Activated CD4-positive, alpha-beta T cell treated with anti-CD3 and anti-CD28 coated beads for 36 hours (primary cell): Measurements from ENCODE around the gene TTC7B. TPM values are rescaled to one million over a fixed set of nuclear protein-coding genes. Genes with fewer than 3 reads are reported as not detected.
A peak's percentile ranks its signal among the peaks of the same experiment; 100 is the strongest.

Experiments
- ATAC-seq: fragments of 200-7000 bp; cut with Tn5 transposase; one replicate; pipeline ENCODE4 v1.10.0; 2021; ENCODE audit warnings: mild to moderate bottlenecking, moderate library complexity
- CTCF ChIA-PET: fragments of 350-600 bp; sonication (Branson Sonifier 250); formaldehyde crosslinking; loops from one replicate; lab custom pipeline; 2021; ENCODE audit warnings: antibody characterized with exemption; lab: Charles Lee
- POLR2A ChIA-PET: fragments of 350-600 bp; sonication (Branson Sonifier 250); formaldehyde crosslinking; loops from one replicate; lab custom pipeline; 2021; ENCODE audit warnings: antibody characterized with exemption, inconsistent platforms; lab: Charles Lee
- DNase-seq: peaks from one replicate; pipeline ENCODE4 v3.0.0-alpha.2; 2020
- H3K27ac Mint-ChIP-seq: one replicate; pipeline ENCODE4 v1.8.0; 2021; ENCODE audit warnings: mixed read lengths
- H3K27me3 Mint-ChIP-seq: one replicate; pipeline ENCODE4 v1.8.0; 2021; ENCODE audit warnings: mixed read lengths
- H3K36me3 Mint-ChIP-seq: one replicate; pipeline ENCODE4 v1.8.0; 2021; ENCODE audit warnings: low read depth, mixed read lengths
- H3K4me1 Mint-ChIP-seq: one replicate; pipeline ENCODE4 v1.8.0; 2021; ENCODE audit warnings: mixed read lengths
- H3K4me3 Mint-ChIP-seq: one replicate; pipeline ENCODE4 v1.8.0; 2021; ENCODE audit warnings: mild to moderate bottlenecking, moderate library complexity, mixed read lengths
- H3K9me3 Mint-ChIP-seq: one replicate; pipeline ENCODE4 v1.8.0; 2021; ENCODE audit warnings: low read depth, mixed read lengths
- intact Hi-C, 2 experiments: fragments of 100-400 bp; cut with DNase I in 1 of 2; cut with micrococcal nuclease in 1 of 2; formaldehyde crosslinking; loops; one replicate each; pipeline versions ENCODE4 v1.14.2 to v1.15.1; 2022 to 2024; cut with DNase I, micrococcal nuclease
- total RNA-seq, 2 experiments: library from RNA; stranded (reverse); gene quantifications; one replicate each; pipeline ENCODE4 v1.2.3, GENCODE V29; 2021

Gene TTC7B
- total RNA-seq, 2 experiments from 2014 or later, result 5.8 to 8.2 TPM

DNA sequence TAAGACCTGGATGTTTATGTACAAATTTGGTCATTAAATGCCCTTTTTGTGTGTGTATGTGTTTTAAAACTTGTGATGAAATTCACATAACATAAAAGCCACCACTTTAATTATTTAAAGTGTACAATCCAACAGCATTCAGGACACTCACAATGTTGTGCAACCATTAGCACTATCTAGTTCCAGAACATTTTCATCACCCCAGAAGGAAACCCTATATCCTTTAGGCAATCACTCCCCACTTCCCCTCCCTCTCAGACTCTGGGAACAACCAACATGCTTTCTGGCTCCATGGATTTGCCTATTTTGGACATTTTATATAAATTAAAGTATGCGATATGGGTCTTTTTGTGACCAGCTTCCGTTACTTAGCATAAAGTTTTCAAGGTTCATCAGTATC is 124.6 kb downstream of the TTC7B start:
- ChIA-PET CTCF (interaction anchor here (0.6 to 0.9 kb wide), 4 partner anchors 12 to 303 kb away, joined by 3 read pairs; no protein-coding TSS in a partner anchor), POLR2A (no interaction called here)
- Mint-ChIP-seq H3K4me1 (no peaks in the 10 kb centered on the region), H3K9me3 (no peaks in the 10 kb centered on the region), H3K27ac (no peak overlapping the region), H3K27me3 (no peaks in the 10 kb centered on the region), H3K4me3 (no peak overlapping the region), H3K36me3 (no peaks in the 10 kb centered on the region)
- intact Hi-C loops, result no loop called here
- DNase-seq (no peak), ATAC-seq (no peak)

DNA sequence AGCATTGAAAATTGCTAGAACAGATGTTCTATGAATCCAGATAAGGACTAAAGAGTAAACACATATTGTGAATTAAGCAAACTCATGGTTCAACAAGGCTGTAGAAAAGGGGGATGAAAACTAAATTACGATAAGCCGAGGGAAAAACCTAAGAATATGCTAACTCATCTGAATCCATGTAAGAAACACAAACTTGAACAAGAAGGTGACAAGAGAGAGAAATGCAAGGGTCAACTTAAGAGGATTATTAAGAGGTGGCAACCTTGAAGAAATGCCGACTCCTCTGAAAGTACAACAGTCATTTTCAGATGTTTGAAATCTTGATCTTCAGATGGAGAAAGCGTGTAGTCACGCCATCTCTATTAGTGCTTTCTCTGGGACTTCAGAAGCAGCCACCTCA is 128.6 kb downstream of the TTC7B start:
- H3K27me3 Mint-ChIP-seq, result no peaks in the 10 kb centered on the region
- CTCF ChIA-PET, result interaction anchor here (0.5 to 1.0 kb wide), 2 partner anchors 9 to 485 kb away, joined by 3 to 4 read pairs; no protein-coding TSS in a partner anchor
- DNase-seq (no peak), ATAC-seq (no peak)
- POLR2A ChIA-PET, result no interaction called here
- no peaks in the 10 kb centered on the region for H3K4me1 Mint-ChIP-seq
- no peak overlapping the region for H3K4me3 Mint-ChIP-seq
- no peaks in the 10 kb centered on the region for H3K36me3 Mint-ChIP-seq
- H3K27ac Mint-ChIP-seq, result no peak overlapping the region
- intact Hi-C loops, result loop anchor here in 1 of 2 experiments (5.0 kb wide), 1 partner anchor 1065 kb away; no protein-coding TSS in a partner anchor
- no peaks in the 10 kb centered on the region for H3K9me3 Mint-ChIP-seq

DNA sequence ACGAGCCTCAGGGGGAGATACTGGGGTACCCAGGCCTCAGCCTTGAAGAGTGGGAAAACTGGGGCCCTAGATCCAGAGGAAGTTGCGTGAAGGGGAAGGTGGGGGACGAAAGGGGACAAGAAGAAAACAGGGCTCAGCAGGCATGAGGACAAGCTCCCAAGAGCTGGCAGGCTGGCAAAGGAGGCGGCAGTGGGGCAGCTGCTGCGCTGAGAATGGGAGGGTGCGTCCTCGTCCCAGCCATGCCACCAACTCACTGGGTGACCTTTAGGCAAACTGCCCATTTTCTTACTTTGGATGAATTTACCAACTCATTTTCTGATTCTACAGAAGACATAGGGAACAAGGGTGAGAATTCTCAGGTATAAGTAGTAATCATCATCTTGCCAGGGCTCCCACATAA is 133.6 kb downstream of the TTC7B start:
- peaks cover 19% of the 10 kb centered on the region for H3K4me1 Mint-ChIP-seq
- DNase-seq (no peak), ATAC-seq (no peak)
- no peaks in the 10 kb centered on the region for H3K9me3 Mint-ChIP-seq
- CTCF ChIA-PET, result no interaction called here
- H3K36me3 Mint-ChIP-seq, result no peaks in the 10 kb centered on the region
- H3K4me3 Mint-ChIP-seq, result no peak overlapping the region
- H3K27ac Mint-ChIP-seq, result no peak overlapping the region
- intact Hi-C loops, result no loop called here
- no peaks in the 10 kb centered on the region for H3K27me3 Mint-ChIP-seq
- POLR2A ChIA-PET, result interaction anchor here (0.7 kb wide), 1 partner anchor 357 kb away, joined by 4 read pairs; no protein-coding TSS in a partner anchor

DNA sequence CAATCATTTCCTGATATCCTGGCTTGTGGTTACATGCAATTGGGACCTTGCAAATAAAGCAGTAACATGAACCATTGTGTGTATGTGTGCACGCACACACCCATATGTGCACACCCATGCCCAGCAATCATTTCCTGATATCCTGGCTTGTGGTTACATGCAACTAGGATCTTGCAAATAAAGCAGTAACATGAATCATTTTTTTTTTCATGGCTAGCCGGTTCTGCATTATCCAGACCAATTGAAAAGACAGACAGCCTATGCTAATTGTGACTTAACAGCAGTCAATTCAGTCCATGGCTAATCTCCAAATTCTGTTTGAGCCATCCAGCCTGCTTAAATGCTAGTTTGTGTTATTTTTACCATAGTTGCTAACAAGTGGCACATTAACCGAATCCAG is 134.3 kb downstream of the TTC7B start:
- intact Hi-C loops, result no loop called here
- POLR2A ChIA-PET, result interaction anchor here (0.7 kb wide), 1 partner anchor 357 kb away, joined by 4 read pairs; no protein-coding TSS in a partner anchor
- H3K4me3 Mint-ChIP-seq, result no peak overlapping the region
- no peaks in the 10 kb centered on the region for H3K36me3 Mint-ChIP-seq
- ATAC-seq (no peak), DNase-seq (no peak)
- no peak overlapping the region for H3K27ac Mint-ChIP-seq
- no peaks in the 10 kb centered on the region for H3K27me3 Mint-ChIP-seq
- peaks cover 26% of the 10 kb centered on the region for H3K4me1 Mint-ChIP-seq
- no peaks in the 10 kb centered on the region for H3K9me3 Mint-ChIP-seq
- CTCF ChIA-PET, result no interaction called here

DNA sequence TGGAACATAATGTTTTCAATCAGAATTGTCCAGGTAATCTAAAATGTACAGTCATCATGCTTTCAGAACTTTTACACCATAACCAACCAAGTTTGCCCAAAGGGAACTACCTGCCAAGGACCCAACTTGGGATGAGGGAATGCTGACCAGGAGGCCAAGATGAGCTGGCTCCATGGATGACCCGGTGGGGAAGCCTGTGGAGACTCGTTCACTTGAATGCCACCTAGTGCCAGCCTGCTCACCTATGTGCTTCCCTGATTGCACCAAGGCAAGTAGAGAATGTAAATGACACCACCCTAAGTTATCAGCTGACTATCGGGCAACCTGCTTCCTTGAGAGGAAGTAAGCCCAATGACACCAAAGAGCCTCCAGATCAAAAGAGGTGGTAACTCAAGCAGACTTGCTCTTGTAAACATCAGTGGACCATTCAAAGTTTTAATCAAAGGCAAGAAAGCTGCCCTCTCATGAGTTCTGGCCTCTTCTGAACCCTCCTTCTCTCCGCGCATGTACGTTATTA is 137.3 kb downstream of the TTC7B start:
- POLR2A ChIA-PET, result no interaction called here
- H3K27ac Mint-ChIP-seq, result peak overlapping the region; percentile 51

DNA sequence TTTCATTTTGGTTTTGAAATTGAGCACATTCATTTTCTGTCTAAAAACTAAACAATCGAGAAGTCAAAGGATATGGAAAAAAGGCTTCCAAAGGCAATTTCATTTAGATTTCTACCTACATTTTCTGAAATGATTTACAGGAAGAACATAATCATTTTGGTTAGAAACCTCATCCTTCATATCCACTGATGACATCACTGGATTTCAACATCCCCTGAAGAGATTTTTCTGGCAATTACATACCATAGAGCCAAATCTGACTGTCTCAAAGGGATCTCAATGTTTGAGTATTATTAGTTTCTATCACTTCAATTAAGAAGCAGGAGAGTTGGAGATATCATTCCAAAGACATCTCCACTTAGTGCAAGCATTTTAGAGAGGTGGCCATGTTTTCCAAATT is 137.8 kb downstream of the TTC7B start:
- Mint-ChIP-seq H3K4me3 (no peak overlapping the region), H3K27ac (peak overlapping the region; percentile 89)
- CTCF ChIA-PET, result no interaction called here

More for the DNA sequence above, 137.3 kb downstream of the TTC7B start:
- Mint-ChIP-seq H3K4me3 (no peak overlapping the region), H3K4me1 (peaks cover 38% of the 10 kb centered on the region), H3K36me3 (no peaks in the 10 kb centered on the region), H3K9me3 (no peaks in the 10 kb centered on the region), H3K27me3 (no peaks in the 10 kb centered on the region)
- DNase-seq (no peak), ATAC-seq (no peak)
- intact Hi-C loops, result loop anchor here (2.0 to 5.0 kb wide), 3 partner anchors 80 to 297 kb away; no protein-coding TSS in a partner anchor
- CTCF ChIA-PET, result interaction anchor here (0.6 kb wide), 1 partner anchor 50 kb away, joined by 3 read pairs; no protein-coding TSS in a partner anchor

DNA sequence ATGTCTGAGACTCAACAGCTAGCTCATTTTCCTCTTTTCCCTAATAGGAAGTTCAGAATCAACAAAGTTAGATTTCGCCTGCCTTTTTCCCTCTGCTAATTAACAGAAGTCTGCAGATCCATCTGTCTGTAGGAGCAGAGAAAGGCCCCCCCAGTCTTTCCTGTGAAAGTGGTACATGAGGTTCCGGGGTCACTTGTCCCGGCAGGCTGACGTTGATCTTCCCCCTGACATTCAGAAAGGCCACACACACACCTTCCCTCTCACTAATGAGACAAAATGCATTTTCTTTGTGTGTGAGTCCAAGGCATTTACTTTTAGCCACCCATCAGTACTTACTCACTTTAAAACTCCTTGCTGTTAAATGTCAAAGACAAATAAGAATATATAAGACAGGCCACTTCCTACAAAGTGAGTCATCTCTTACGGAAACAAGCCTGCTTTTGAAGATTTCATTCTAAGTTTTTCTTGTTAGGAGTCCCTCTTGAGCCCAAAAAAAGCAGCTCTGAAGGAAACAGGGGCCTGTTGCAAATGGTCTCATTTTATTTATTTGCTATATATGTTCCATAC is 138.7 kb downstream of the TTC7B start:
- peak overlapping the region; percentile 89 for H3K27ac Mint-ChIP-seq
- ChIA-PET CTCF (interaction anchor here (1.7 kb wide), 1 partner anchor 20 kb away, joined by 3 read pairs; no protein-coding TSS in a partner anchor), POLR2A (no interaction called here)
- peak; percentile 23 for DNase-seq
- peak overlapping the region; percentile 33 for H3K4me3 Mint-ChIP-seq
- no peaks in the 10 kb centered on the region for H3K36me3 Mint-ChIP-seq
- ATAC-seq, result peak; percentile 93
- no peaks in the 10 kb centered on the region for H3K9me3 Mint-ChIP-seq
- intact Hi-C loops, result loop anchor here (2.0 to 5.0 kb wide), 4 partner anchors 19 to 295 kb away; no protein-coding TSS in a partner anchor
- peaks cover 38% of the 10 kb centered on the region for H3K4me1 Mint-ChIP-seq
- H3K27me3 Mint-ChIP-seq, result no peaks in the 10 kb centered on the region

More for the DNA sequence above, 137.8 kb downstream of the TTC7B start:
- H3K36me3 Mint-ChIP-seq, result no peaks in the 10 kb centered on the region
- no peaks in the 10 kb centered on the region for H3K9me3 Mint-ChIP-seq
- intact Hi-C loops, result loop anchor here (2.0 to 5.0 kb wide), 3 partner anchors 80 to 296 kb away; no protein-coding TSS in a partner anchor
- no peak for ATAC-seq
- no peaks in the 10 kb centered on the region for H3K27me3 Mint-ChIP-seq
- POLR2A ChIA-PET, result no interaction called here
- DNase-seq, result no peak
- peaks cover 38% of the 10 kb centered on the region for H3K4me1 Mint-ChIP-seq

DNA sequence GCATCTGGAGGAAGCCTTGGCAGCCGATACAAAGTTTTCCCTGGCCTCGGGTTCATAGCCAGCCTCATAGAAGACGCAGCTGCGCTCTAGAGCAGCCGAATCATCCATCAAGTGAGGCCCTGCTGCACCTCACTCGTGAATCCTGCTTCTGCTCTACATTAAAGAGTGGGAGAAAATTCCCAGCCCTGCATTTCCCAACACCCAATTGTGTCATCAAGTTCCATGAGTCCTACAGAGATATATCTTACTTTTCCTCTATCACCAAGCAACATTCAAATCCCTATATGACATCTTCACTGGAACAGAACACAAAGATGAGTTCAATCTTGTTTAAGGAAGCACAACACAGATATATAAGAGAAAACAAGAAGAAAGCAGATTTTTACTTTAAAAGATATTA is 139.3 kb downstream of the TTC7B start:
- intact Hi-C loops, result loop anchor here (2.0 to 5.0 kb wide), 3 partner anchors 20 to 295 kb away; no protein-coding TSS in a partner anchor
- H3K27ac Mint-ChIP-seq, result peak overlapping the region; percentile 89
- no peaks in the 10 kb centered on the region for H3K9me3 Mint-ChIP-seq
- H3K36me3 Mint-ChIP-seq, result no peaks in the 10 kb centered on the region
- POLR2A ChIA-PET, result no interaction called here
- DNase-seq (no peak), ATAC-seq (no peak)
- H3K4me1 Mint-ChIP-seq, result peaks cover 38% of the 10 kb centered on the region
- H3K4me3 Mint-ChIP-seq, result no peak overlapping the region
- H3K27me3 Mint-ChIP-seq, result no peaks in the 10 kb centered on the region
- CTCF ChIA-PET, result interaction anchor here (1.7 kb wide), 1 partner anchor 20 kb away, joined by 3 read pairs; no protein-coding TSS in a partner anchor

DNA sequence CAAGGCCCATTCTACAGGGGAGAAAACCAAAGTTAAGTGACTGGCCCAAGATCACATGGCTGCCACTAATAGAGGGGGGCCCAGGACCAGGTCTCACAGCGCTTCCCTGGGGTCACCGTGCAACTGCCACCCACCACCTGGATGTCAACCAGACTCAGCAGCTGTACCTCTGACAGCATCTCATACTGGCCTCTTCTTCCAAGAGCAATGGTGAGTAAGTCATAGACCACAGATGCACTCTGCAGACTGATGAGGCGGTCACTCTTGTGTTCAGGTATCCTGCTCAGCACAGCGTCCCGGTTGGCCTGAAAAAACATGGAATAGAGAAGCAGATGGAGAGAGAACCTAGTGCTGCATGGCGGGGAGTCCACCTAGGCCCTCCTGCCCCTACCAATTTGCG is 139.9 kb downstream of the TTC7B start:
- intact Hi-C loops, result loop anchor here (2.0 to 5.0 kb wide), 3 partner anchors 20 to 294 kb away; no protein-coding TSS in a partner anchor
- Mint-ChIP-seq H3K4me1 (peaks cover 38% of the 10 kb centered on the region), H3K27ac (peak overlapping the region; percentile 49), H3K9me3 (no peaks in the 10 kb centered on the region), H3K4me3 (no peak overlapping the region), H3K36me3 (no peaks in the 10 kb centered on the region), H3K27me3 (no peaks in the 10 kb centered on the region)
- DNase-seq (no peak), ATAC-seq (no peak)
- CTCF ChIA-PET, result interaction anchor here (1.7 kb wide), 1 partner anchor 21 kb away, joined by 3 read pairs; no protein-coding TSS in a partner anchor
- POLR2A ChIA-PET, result no interaction called here

DNA sequence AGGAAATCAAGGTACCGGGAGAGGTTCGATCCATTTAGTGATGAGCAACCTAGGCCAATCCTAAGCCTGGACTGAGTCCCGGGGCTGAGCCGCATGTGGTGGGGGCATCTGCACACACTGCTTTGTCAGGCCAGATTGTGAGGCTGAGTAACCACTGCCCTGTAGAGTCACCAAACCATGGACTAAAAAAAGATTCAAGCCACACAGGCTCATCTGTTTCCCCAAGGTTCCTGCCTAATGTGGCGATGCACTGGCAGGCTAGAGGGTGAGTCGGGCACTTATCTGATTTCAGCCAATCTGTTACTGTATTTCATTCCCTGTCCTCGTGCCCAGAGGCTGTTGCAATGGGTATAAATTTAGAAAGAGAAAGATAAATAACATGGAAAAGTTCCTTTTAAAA is 140.8 kb downstream of the TTC7B start:
- intact Hi-C loops, result loop anchor here (5.0 kb wide), 2 partner anchors 273 to 293 kb away; no protein-coding TSS in a partner anchor
- H3K36me3 Mint-ChIP-seq, result no peaks in the 10 kb centered on the region
- H3K27me3 Mint-ChIP-seq, result no peaks in the 10 kb centered on the region
- ATAC-seq (no peak), DNase-seq (no peak)
- CTCF ChIA-PET, result interaction anchor here (0.6 to 1.1 kb wide), 2 partner anchors 9 to 11 kb away, joined by 4 to 5 read pairs; no protein-coding TSS in a partner anchor
- POLR2A ChIA-PET, result no interaction called here
- H3K9me3 Mint-ChIP-seq, result no peaks in the 10 kb centered on the region
- no peak overlapping the region for H3K27ac Mint-ChIP-seq
- H3K4me1 Mint-ChIP-seq, result peaks cover 38% of the 10 kb centered on the region
- no peak overlapping the region for H3K4me3 Mint-ChIP-seq

DNA sequence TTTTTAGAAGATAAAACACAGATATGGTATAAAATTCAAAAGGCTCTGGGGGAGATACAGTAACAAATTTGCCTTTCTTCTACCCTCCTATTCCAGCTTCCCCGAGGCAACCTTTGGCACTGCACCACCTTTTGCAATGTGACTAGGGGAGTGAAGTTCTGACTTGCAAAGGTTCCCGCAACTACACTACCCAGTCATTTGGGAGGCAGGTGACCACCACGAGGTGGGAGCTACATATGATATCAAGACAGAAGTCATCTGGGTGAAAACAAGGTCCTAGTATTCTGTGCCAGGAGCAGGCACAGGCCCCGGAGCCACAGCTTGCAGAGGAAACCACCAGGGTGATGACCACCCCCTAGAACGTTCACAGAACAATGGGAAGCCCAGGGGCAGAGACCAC is 141.5 kb downstream of the TTC7B start:
- H3K4me1 Mint-ChIP-seq, result peaks cover 38% of the 10 kb centered on the region
- POLR2A ChIA-PET, result no interaction called here
- H3K4me3 Mint-ChIP-seq, result no peak overlapping the region
- no peak overlapping the region for H3K27ac Mint-ChIP-seq
- intact Hi-C loops, result loop anchor here (5.0 kb wide), 2 partner anchors 272 to 292 kb away; no protein-coding TSS in a partner anchor
- DNase-seq, result no peak
- CTCF ChIA-PET, result interaction anchor here (0.6 to 1.7 kb wide), 3 partner anchors 9 to 22 kb away, joined by 4 to 6 read pairs (median 5); no protein-coding TSS in a partner anchor
- H3K36me3 Mint-ChIP-seq, result no peaks in the 10 kb centered on the region
- H3K27me3 Mint-ChIP-seq, result no peaks in the 10 kb centered on the region
- peaks cover 2% of the 10 kb centered on the region for H3K9me3 Mint-ChIP-seq
- ATAC-seq, result no peak
